Immature natural killer cell (primary cell): ENCODE results near the gene STX16. TPM values are rescaled to one million over a fixed set of nuclear protein-coding genes. Genes with fewer than 3 reads are reported as not detected.
"Not testable (repeated sequence)": the region's sequence is repeated elsewhere in the genome, so short reads cannot be mapped to it uniquely, and the experiment has no call there.

Experiments
- DNase-seq, 3 donors: peaks; one replicate each; pipeline ENCODE4 v3.0.0; 2022; ENCODE audit warnings: mixed read lengths in 1 of 3
- H3K27ac Mint-ChIP-seq, 6 donors: one replicate each; pipeline ENCODE4 v1.8.0; 2020; ENCODE audit warnings: mixed read lengths in 6 of 6, mild to moderate bottlenecking in 5 of 6, inconsistent platforms in 4 of 6, moderate library complexity in 3 of 6
- H3K27me3 Mint-ChIP-seq, 3 donors: one replicate each; pipeline ENCODE4 v1.8.0; 2020 to 2021; ENCODE audit warnings: low read depth in 3 of 3, mild to moderate bottlenecking in 3 of 3, mixed read lengths in 3 of 3, moderate library complexity in 3 of 3, inconsistent platforms in 1 of 3
- H3K36me3 Mint-ChIP-seq, 3 donors: one replicate each; pipeline ENCODE4 v1.8.0; 2020; ENCODE audit warnings: mixed read lengths in 3 of 3, inconsistent platforms in 2 of 3, mild to moderate bottlenecking in 2 of 3
- H3K4me1 Mint-ChIP-seq, 2 donors: one replicate each; pipeline ENCODE4 v1.8.0; 2020; ENCODE audit warnings: inconsistent platforms in 2 of 2, mild to moderate bottlenecking in 2 of 2, mixed read lengths in 2 of 2, moderate library complexity in 1 of 2
- H3K4me3 Mint-ChIP-seq, 5 donors: one replicate each; pipeline ENCODE4 v1.8.0; 2020; ENCODE audit warnings: mild to moderate bottlenecking in 5 of 5, mixed read lengths in 5 of 5, inconsistent platforms in 3 of 5, moderate library complexity in 3 of 5
- H3K9me3 Mint-ChIP-seq, 6 donors: one replicate each; pipeline ENCODE4 v1.8.0; 2020; ENCODE audit warnings: mild to moderate bottlenecking in 6 of 6, mixed read lengths in 6 of 6, inconsistent platforms in 4 of 6, moderate library complexity in 3 of 6
- polyA plus RNA-seq, 3 donors: library from polyadenylated mRNA; unstranded; fragments of 300-500 nt; fragmentation: Illumina TruSeq; gene quantifications; one replicate each; pipeline ENCODE4 v1.2.3, GENCODE V29; 2021

The STX16 gene
- polyA plus RNA-seq, 3 donors from 2014 or later: 17.2 to 24.9 (median 21.1) TPM

DNA sequence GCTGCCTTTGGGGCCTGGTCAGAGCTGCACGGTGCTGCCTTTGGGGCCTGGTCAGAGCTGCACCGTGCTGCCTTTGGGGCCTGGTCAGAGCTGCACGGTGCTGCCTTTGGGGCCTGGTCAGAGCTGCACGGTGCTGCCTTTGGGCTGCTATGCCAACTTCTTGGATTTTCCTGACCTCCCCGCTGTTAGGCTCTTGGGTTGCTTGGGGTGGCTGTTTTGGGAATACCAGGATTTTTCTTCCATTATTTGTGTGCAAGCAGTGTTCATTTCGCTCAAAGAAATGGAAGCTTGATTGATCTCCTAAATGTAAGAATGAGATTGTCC lies 2.6 kb upstream of the STX16 start:
- Mint-ChIP-seq H3K4me3 (peak overlapping the region; percentile 63 to 85 (median 79)), H3K4me1 (peaks cover 28 to 34% of the 10 kb centered on the region in 2 donors), H3K27me3 (peaks cover 7 to 20% (median 16%) of the 10 kb centered on the region in 3 donors), H3K27ac (peak overlapping the region in 4 of 6 donors; percentile 28 to 83 (median 74))
- H3K9me3 Mint-ChIP-seq, DNase-seq, H3K36me3 Mint-ChIP-seq: not testable (repeated sequence)

GRCh38 chr20:58649288-58650180 lies 1.5 kb upstream of the STX16 start:
- DNase-seq: peak in 2 of 3 donors; percentile 23 to 38
- Mint-ChIP-seq H3K4me3 (peak overlapping the region; percentile 70 to 85 (median 79)), H3K27me3 (peaks cover 7 to 20% (median 16%) of the 10 kb centered on the region in 3 donors), H3K36me3 (no peaks in the 10 kb centered on the region), H3K4me1 (peaks cover 28 to 39% of the 10 kb centered on the region in 2 donors), H3K9me3 (no peaks in the 10 kb centered on the region), H3K27ac (peak overlapping the region; percentile 37 to 83 (median 78))

DNA sequence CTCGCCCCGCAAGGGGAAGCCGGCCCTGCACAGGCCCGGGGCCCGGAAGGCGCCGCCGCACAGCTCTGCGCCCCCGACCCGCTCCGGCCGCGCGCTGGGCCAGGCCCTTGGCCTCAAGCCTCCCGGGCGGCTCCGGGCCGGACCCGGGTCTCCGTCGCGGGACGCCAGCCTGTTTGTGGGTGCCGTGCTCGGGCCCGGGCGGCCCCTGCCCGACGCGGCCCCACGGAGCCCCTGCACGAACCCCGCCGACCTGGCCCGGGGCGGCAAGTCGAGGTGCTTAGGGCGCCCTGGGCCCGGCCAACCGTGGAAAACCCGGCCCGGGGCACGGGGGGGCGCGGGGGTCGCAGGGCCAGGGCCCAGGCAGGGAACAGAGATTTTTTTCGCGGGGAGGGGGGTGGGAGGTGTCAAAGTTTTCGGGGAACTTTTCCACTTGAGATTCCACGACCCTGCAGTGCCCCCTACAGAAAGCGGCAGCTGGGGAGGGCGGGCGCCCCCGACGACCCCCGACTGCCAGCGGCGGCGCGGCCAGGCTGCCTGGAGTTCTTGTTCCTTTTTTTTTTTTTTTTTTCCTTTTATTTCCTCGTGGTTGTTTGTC lies 805 bp upstream of the STX16 start:
- peak overlapping the region; percentile 97 to 99 (median 98) for H3K4me3 Mint-ChIP-seq
- H3K9me3 Mint-ChIP-seq: no peaks in the 10 kb centered on the region
- peaks cover 7 to 20% (median 16%) of the 10 kb centered on the region in 3 donors for H3K27me3 Mint-ChIP-seq
- peaks cover 28 to 46% of the 10 kb centered on the region in 2 donors for H3K4me1 Mint-ChIP-seq
- no peaks in the 10 kb centered on the region for H3K36me3 Mint-ChIP-seq
- peak overlapping the region in 5 of 6 donors; percentile 96 to 100 (median 99) for H3K27ac Mint-ChIP-seq
- peak; percentile 42 to 50 (median 48) for DNase-seq

GRCh38 chr20:58651559-58651945 lies 469 bp downstream of the STX16 start:
- H3K27ac Mint-ChIP-seq: peak overlapping the region; percentile 94 to 100 (median 98)
- H3K4me1 Mint-ChIP-seq: peaks cover 38 to 59% of the 10 kb centered on the region in 2 donors
- H3K27me3 Mint-ChIP-seq: peaks cover 7 to 20% (median 16%) of the 10 kb centered on the region in 3 donors
- no peak for DNase-seq
- H3K4me3 Mint-ChIP-seq: peak overlapping the region; percentile 97 to 99 (median 98)
- H3K36me3 Mint-ChIP-seq: no peaks in the 10 kb centered on the region
- H3K9me3 Mint-ChIP-seq: no peaks in the 10 kb centered on the region

DNA sequence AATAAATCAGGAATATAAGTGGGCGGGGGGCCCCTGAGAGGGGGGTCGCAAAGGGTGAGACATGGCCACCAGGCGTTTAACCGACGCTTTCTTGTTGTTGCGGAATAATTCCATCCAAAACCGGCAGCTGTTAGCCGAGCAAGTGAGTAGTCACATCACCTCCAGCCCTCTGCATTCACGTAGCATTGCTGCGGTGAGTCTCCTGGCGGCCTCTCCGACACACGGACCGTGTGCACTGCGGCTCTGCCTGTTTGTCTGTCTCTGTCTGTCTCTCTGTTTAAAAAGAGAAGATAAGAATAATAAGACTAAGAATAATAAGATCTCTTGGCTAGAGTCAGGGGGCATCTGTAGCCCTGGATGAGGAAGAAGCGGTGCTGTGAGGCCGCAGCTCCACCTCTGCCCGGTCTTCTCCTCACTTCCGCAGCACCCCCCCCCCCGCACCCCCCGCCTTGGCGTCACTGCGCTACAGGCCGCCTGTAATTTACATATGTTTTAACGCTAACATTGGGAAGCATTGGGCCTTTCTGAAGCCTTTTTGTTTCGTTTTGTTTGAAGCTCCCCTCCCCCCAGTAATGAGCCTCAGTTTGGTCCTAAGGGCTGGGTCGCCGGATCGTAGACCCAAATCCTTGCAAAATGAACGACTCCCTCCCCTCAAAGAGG lies 993 bp downstream of the STX16 start:
- no peaks in the 10 kb centered on the region for H3K36me3 Mint-ChIP-seq
- H3K4me1 Mint-ChIP-seq: peaks cover 42 to 64% of the 10 kb centered on the region in 2 donors
- DNase-seq: peak; percentile 73 to 78 (median 77)
- H3K27ac Mint-ChIP-seq: peak overlapping the region; percentile 94 to 100 (median 98)
- H3K4me3 Mint-ChIP-seq: peak overlapping the region; percentile 97 to 99 (median 98)
- H3K27me3 Mint-ChIP-seq: peaks cover 7 to 20% (median 16%) of the 10 kb centered on the region in 3 donors
- H3K9me3 Mint-ChIP-seq: no peaks in the 10 kb centered on the region

- no peaks in the 10 kb centered on the region for H3K9me3 Mint-ChIP-seq
- peaks cover 49 to 71% of the 10 kb centered on the region in 2 donors for H3K4me1 Mint-ChIP-seq
- peaks cover 7 to 20% (median 16%) of the 10 kb centered on the region in 3 donors for H3K27me3 Mint-ChIP-seq
- H3K4me3 Mint-ChIP-seq: peak overlapping the region; percentile 97 to 99 (median 98)
- H3K36me3 Mint-ChIP-seq: no peaks in the 10 kb centered on the region
- H3K27ac Mint-ChIP-seq: peak overlapping the region; percentile 94 to 100 (median 98)
- DNase-seq: peak in 2 of 3 donors; percentile 66 to 73
These were observed 1.7 kb downstream of the STX16 start for GRCh38 chr20:58652606-58653294.

GRCh38 chr20:58654337-58654736 lies 3.3 kb downstream of the STX16 start:
- Mint-ChIP-seq H3K36me3 (no peaks in the 10 kb centered on the region), H3K4me1 (peaks cover 55 to 78% of the 10 kb centered on the region in 2 donors), H3K27ac (no peak overlapping the region), H3K4me3 (no peak overlapping the region), H3K27me3 (peaks cover 7 to 20% (median 16%) of the 10 kb centered on the region in 3 donors), H3K9me3 (no peaks in the 10 kb centered on the region)
- DNase-seq: no peak

- H3K27me3 Mint-ChIP-seq: peaks cover 7 to 20% (median 16%) of the 10 kb centered on the region in 3 donors
- H3K27ac Mint-ChIP-seq: peak overlapping the region in 4 of 6 donors; percentile 7 to 73 (median 43)
- DNase-seq: no peak
- H3K9me3 Mint-ChIP-seq: no peaks in the 10 kb centered on the region
- peaks cover 64 to 86% of the 10 kb centered on the region in 2 donors for H3K4me1 Mint-ChIP-seq
- no peak overlapping the region for H3K4me3 Mint-ChIP-seq
- H3K36me3 Mint-ChIP-seq: no peaks in the 10 kb centered on the region
These were observed 4.4 kb downstream of the STX16 start for GRCh38 chr20:58655328-58656107.

- Mint-ChIP-seq H3K4me3 (peak overlapping the region in 1 of 5 donors; percentile 1), H3K4me1 (peaks cover 70 to 94% of the 10 kb centered on the region in 2 donors), H3K36me3 (no peaks in the 10 kb centered on the region), H3K27ac (peak overlapping the region in 5 of 6 donors; percentile 15 to 73 (median 42)), H3K27me3 (peaks cover 3 to 10% (median 10%) of the 10 kb centered on the region in 3 donors), H3K9me3 (no peaks in the 10 kb centered on the region)
- no peak for DNase-seq
These were observed 5.7 kb downstream of the STX16 start for GRCh38 chr20:58656831-58657230.

DNA sequence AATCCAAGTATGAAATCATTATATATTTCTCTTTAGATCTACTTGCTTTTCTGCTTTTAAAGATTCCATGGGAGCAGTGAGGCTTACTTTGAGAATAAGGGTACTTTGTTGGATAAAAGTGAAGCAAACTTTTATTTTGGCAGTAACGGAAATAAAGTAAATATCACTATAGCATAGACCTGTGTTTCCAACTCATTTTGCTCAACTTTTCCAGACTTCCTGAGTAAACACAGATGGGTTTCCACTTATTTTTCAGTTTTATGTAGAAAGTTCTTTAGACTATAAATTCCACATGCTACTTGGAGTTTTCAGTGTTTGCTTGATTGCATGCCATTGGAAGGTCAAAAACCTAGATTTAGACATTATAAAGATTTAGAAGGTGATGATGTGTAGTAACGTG lies 6.2 kb downstream of the STX16 start:
- H3K9me3 Mint-ChIP-seq: no peaks in the 10 kb centered on the region
- H3K36me3 Mint-ChIP-seq: peaks cover 0 to 3% (median 0%) of the 10 kb centered on the region in 3 donors
- H3K4me3 Mint-ChIP-seq: peak overlapping the region in 1 of 5 donors; percentile 1
- peaks cover 3 to 7% (median 7%) of the 10 kb centered on the region in 3 donors for H3K27me3 Mint-ChIP-seq
- no peak for DNase-seq
- peak overlapping the region in 3 of 6 donors; percentile 22 to 64 (median 43) for H3K27ac Mint-ChIP-seq
- H3K4me1 Mint-ChIP-seq: peaks cover 70 to 94% of the 10 kb centered on the region in 2 donors

- no peaks in the 10 kb centered on the region for H3K9me3 Mint-ChIP-seq
- no peak overlapping the region for H3K4me3 Mint-ChIP-seq
- H3K36me3 Mint-ChIP-seq: peaks cover 0 to 4% (median 0%) of the 10 kb centered on the region in 3 donors
- no peaks in the 10 kb centered on the region for H3K27me3 Mint-ChIP-seq
- H3K27ac Mint-ChIP-seq: no peak overlapping the region
- DNase-seq: no peak
- H3K4me1 Mint-ChIP-seq: peaks cover 65 to 90% of the 10 kb centered on the region in 2 donors
These were observed 6.9 kb downstream of the STX16 start for GRCh38 chr20:58657986-58658385.

DNA sequence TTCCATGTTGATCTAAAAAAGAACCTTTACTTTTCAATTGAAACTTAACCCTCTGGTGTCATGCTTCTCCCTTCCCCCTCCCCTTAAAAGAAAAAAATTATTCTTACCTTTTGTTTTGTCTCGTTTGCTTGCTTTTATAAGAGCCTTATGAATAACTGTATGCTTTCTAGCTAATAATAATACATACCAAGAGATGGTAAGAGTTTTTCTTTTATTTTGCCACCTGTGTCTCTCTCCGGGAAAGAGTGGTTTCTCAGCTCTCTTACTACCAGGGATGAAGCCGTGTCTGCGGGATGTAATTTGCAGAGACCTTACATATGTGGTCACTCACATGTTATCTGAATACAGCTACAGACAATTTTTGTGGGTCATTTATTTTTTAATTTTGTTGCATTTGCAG lies 7.7 kb downstream of the STX16 start:
- Mint-ChIP-seq H3K9me3 (no peaks in the 10 kb centered on the region), H3K27me3 (no peaks in the 10 kb centered on the region), H3K4me1 (peaks cover 65 to 87% of the 10 kb centered on the region in 2 donors), H3K27ac (peak overlapping the region in 4 of 6 donors; percentile 54 to 87 (median 72)), H3K36me3 (peaks cover 0 to 7% (median 0%) of the 10 kb centered on the region in 3 donors), H3K4me3 (peak overlapping the region in 2 of 5 donors; percentile 25 to 46)
- no peak for DNase-seq
